Measurements from ENCODE around the gene RAP1GAP.

The RAP1GAP gene

GRCh38 chr1:21637514-21637913 is 31.6 kb downstream of the RAP1GAP start:
- no peak overlapping the region for H3K4me2 ChIP-seq (ENCODE audit: low read depth, low read length)
- H3K9me2 ChIP-seq (replicated peaks; ENCODE audit: insufficient read depth, low read length): no peaks in the 10 kb centered on the region
- no peak overlapping the region for H2AFZ ChIP-seq (ENCODE audit: low read length)
- no peaks in the 10 kb centered on the region for H3K9me3 ChIP-seq (replicated peaks; ENCODE audit: insufficient read depth, low read length)
- H3K9ac ChIP-seq (ENCODE audit: low read length): no peak overlapping the region
- peaks cover 83% of the 10 kb centered on the region for H3K27me3 ChIP-seq (replicated peaks; ENCODE audit: insufficient read depth, low read length)
- H3K4me1 ChIP-seq (ENCODE audit: low read length): no peaks in the 10 kb centered on the region
- TF ChIP-seq EZH2phosphoT487 (IDR thresholded peaks at IDR 0.05; ENCODE audit: low read length) (no peak), CTCF (IDR thresholded peaks at IDR 0.05; ENCODE audit: low read length) (no peak), EZH2 (optimal IDR thresholded peaks at IDR 0.05; ENCODE audit: low read depth, low read length) (no peak)
- H3K4me3 ChIP-seq (ENCODE audit: low read length): no peak overlapping the region
- no peak overlapping the region for H3K27ac ChIP-seq (ENCODE audit: low read length)
- no peaks in the 10 kb centered on the region for H3K36me3 ChIP-seq (replicated peaks; ENCODE audit: insufficient read depth, low read length)
- no peaks in the 10 kb centered on the region for H3K79me2 ChIP-seq (ENCODE audit: low read length)
- H4K20me1 ChIP-seq (ENCODE audit: insufficient read depth, low read length): no peaks in the 10 kb centered on the region
- DNase-seq: no peak
- H3F3A ChIP-seq (ENCODE audit: insufficient read depth, low read length): no peaks in the 10 kb centered on the region

- no peaks in the 10 kb centered on the region for H3F3A ChIP-seq (ENCODE audit: insufficient read depth, low read length)
- no peaks in the 10 kb centered on the region for H3K4me1 ChIP-seq (ENCODE audit: low read length)
- H2AFZ ChIP-seq (ENCODE audit: low read length): no peak overlapping the region
- H3K9ac ChIP-seq (ENCODE audit: low read length): no peak overlapping the region
- H3K4me2 ChIP-seq (ENCODE audit: low read depth, low read length): no peak overlapping the region
- H3K79me2 ChIP-seq (ENCODE audit: low read length): no peaks in the 10 kb centered on the region
- peaks cover 83% of the 10 kb centered on the region for H3K27me3 ChIP-seq (replicated peaks; ENCODE audit: insufficient read depth, low read length)
- no peak overlapping the region for H3K4me3 ChIP-seq (ENCODE audit: low read length)
- H3K9me2 ChIP-seq (replicated peaks; ENCODE audit: insufficient read depth, low read length): no peaks in the 10 kb centered on the region
- TF ChIP-seq CTCF (IDR thresholded peaks at IDR 0.05; ENCODE audit: low read length) (no peak), EZH2 (optimal IDR thresholded peaks at IDR 0.05; ENCODE audit: low read depth, low read length) (no peak), EZH2phosphoT487 (IDR thresholded peaks at IDR 0.05; ENCODE audit: low read length) (no peak)
- no peak overlapping the region for H3K27ac ChIP-seq (ENCODE audit: low read length)
- no peaks in the 10 kb centered on the region for H3K9me3 ChIP-seq (replicated peaks; ENCODE audit: insufficient read depth, low read length)
- no peaks in the 10 kb centered on the region for H3K36me3 ChIP-seq (replicated peaks; ENCODE audit: insufficient read depth, low read length)
- DNase-seq: no peak
- no peaks in the 10 kb centered on the region for H4K20me1 ChIP-seq (ENCODE audit: insufficient read depth, low read length)
Observed at GRCh38 chr1:21636029-21636428, 33.1 kb downstream of the RAP1GAP start.

GRCh38 chr1:21634806-21635535 is 34.2 kb downstream of the RAP1GAP start:
- no peaks in the 10 kb centered on the region for H3K36me3 ChIP-seq (replicated peaks; ENCODE audit: insufficient read depth, low read length)
- no peaks in the 10 kb centered on the region for H3F3A ChIP-seq (ENCODE audit: insufficient read depth, low read length)
- H3K79me2 ChIP-seq (ENCODE audit: low read length): no peaks in the 10 kb centered on the region
- H3K4me3 ChIP-seq (ENCODE audit: low read length): no peak overlapping the region
- H3K9ac ChIP-seq (ENCODE audit: low read length): no peak overlapping the region
- no peak overlapping the region for H2AFZ ChIP-seq (ENCODE audit: low read length)
- H3K4me2 ChIP-seq (ENCODE audit: low read depth, low read length): no peak overlapping the region
- TF ChIP-seq CTCF (IDR thresholded peaks at IDR 0.05; ENCODE audit: low read length) (no peak), EZH2phosphoT487 (IDR thresholded peaks at IDR 0.05; ENCODE audit: low read length) (no peak), EZH2 (optimal IDR thresholded peaks at IDR 0.05; ENCODE audit: low read depth, low read length) (no peak)
- no peaks in the 10 kb centered on the region for H4K20me1 ChIP-seq (ENCODE audit: insufficient read depth, low read length)
- no peak overlapping the region for H3K27ac ChIP-seq (ENCODE audit: low read length)
- peaks cover 86% of the 10 kb centered on the region for H3K27me3 ChIP-seq (replicated peaks; ENCODE audit: insufficient read depth, low read length)
- H3K4me1 ChIP-seq (ENCODE audit: low read length): no peaks in the 10 kb centered on the region
- no peaks in the 10 kb centered on the region for H3K9me2 ChIP-seq (replicated peaks; ENCODE audit: insufficient read depth, low read length)
- no peaks in the 10 kb centered on the region for H3K9me3 ChIP-seq (replicated peaks; ENCODE audit: insufficient read depth, low read length)
- no peak for DNase-seq

Data from MM.1S (cell line).